Measurements from ENCODE around the gene HOXC10.
A peak's percentile ranks its signal among the peaks of the same experiment; 100 is the strongest.

The HOXC10 gene

DNA sequence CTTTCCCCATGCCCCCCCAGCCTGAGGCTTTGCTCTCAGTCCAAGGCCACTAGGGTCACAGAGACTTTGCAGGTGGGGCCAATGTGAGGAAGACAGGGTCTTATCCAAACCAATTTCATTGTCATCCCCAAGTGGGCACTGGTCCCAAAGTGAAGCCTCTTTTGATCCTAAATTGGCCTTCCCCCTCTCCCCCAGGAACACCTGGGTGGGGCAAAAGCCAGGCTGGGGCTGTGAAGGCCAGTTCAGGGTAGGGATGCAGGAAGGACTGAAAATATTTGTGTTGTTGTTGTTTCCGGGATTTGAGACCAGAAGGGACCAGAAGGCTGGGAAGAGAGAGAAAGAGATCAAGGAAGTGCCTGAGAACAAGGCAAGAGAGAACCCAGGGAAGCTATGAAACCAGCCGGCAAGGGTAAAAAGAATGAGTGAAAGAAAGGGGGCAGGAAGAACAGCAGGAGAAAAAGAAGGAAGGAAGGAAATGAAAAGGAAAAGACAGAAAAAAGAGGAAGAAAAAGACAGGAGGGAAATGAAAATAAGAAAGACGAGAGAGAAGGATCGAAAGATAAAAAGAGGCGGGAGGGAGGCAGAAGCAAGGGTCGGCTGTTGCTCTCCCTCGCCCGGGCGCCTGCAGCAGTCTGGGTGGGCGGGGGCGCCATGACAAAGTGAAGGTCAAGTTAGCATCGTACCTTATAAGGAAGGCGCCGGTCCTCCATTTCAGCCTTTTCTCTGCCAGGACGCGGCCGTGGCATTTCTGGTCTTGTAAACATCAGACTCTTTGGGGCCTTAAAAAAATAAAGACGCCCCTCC lies 19.5 kb upstream of the HOXC10 start:
- no peak for DNase-seq (ENCODE audit: low spot score)

DNA sequence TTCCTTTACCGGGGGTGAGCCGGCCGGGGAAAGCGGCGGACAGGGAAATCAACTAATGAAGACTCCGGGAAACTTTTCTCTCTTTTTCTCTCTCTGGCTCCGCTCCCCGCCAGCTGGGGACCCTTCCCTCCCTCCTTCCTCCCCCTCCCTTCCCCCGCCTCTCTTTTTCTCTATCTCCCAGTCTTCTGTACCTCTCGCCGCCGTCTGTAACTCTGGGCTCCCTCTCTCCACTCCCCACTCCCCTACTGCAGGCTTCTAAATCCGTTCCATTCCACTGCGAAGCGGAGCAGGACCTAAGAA lies 18.9 kb upstream of the HOXC10 start:
- DNase-seq (ENCODE audit: low spot score): no peak

- DNase-seq (ENCODE audit: low spot score): no peak
Observed at GRCh38 chr12:53966385-53967133, 18.4 kb upstream of the HOXC10 start.

- no peak for DNase-seq (ENCODE audit: low spot score)
Observed at GRCh38 chr12:53967421-53967925, 17.5 kb upstream of the HOXC10 start.

GRCh38 chr12:53968214-53969127 lies 16.5 kb upstream of the HOXC10 start:
- DNase-seq (ENCODE audit: low spot score): no peak

- no peak for DNase-seq (ENCODE audit: low spot score)
Observed at GRCh38 chr12:53969588-53970259, 15.2 kb upstream of the HOXC10 start.

- no peak for DNase-seq (ENCODE audit: low spot score)
Observed at GRCh38 chr12:53970451-53970850, 14.5 kb upstream of the HOXC10 start.

- no peak for DNase-seq (ENCODE audit: low spot score)
Observed at GRCh38 chr12:53971129-53971528, 13.8 kb upstream of the HOXC10 start.

GRCh38 chr12:53971686-53972085 lies 13.3 kb upstream of the HOXC10 start:
- DNase-seq (ENCODE audit: low spot score): no peak

GRCh38 chr12:53972152-53972702 lies 12.7 kb upstream of the HOXC10 start:
- DNase-seq (ENCODE audit: low spot score): no peak

DNA sequence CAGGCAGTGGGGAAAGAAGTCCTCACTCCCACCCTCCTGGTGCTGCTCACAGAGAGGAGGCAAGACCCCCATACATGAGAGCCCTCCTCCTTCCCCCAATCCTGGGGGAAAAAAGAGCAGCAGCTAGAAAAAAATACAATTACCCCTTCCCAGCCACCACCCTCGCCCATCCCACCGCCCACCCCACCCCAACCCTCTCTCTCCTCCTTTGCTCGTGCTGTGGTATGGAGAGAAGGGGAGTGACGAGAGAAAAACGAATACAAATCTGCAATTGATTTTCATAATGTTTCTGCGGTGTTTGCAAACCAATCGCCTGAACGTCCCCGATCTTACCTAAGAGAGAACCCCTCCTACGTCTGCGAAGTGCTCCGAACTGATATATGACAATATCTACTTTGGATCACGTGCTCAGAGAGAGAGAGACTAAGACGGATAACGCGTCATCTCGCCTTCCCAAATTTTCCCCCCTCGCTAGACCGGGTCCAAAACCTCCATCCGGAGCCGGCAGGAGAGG lies 12.2 kb upstream of the HOXC10 start, which contains the start of gene HOXC11:
HOXC11 (plus strand) TSS at position 405 of the 514 bp plus-strand sequence. CDS start 116 bp downstream, outside the sequence.
- DNase-seq (ENCODE audit: low spot score): no peak

GRCh38 chr12:53973236-53974042 lies 11.5 kb upstream of the HOXC10 start:
- peak; percentile 89 for DNase-seq (ENCODE audit: low spot score)

GRCh38 chr12:53974084-53975063 lies 10.6 kb upstream of the HOXC10 start, which contains the start of gene HOTAIR:
Gene HOTAIR (minus strand): TSS chr12:53974954.
- peak; percentile 88 for DNase-seq (ENCODE audit: low spot score)

DNA sequence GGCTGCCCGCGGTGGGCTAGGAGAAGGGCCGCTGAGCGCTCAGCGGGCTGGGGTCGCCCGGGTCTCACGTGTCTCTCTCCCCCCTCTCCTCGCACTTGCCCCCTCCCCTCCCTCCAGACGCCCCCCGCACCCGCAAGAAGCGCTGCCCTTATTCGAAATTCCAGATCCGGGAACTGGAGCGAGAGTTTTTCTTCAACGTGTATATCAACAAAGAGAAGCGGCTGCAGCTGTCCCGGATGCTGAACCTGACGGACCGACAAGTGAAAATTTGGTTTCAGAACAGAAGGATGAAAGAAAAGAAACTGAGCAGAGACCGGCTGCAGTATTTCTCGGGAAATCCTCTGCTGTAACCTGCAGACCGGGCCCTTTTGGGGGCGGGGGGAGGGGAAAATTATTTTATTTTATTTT lies 9.9 kb upstream of the HOXC10 start:
- DNase-seq (ENCODE audit: low spot score): no peak

GRCh38 chr12:53975479-53976152 lies 9.3 kb upstream of the HOXC10 start:
- no peak for DNase-seq (ENCODE audit: low spot score)

DNA sequence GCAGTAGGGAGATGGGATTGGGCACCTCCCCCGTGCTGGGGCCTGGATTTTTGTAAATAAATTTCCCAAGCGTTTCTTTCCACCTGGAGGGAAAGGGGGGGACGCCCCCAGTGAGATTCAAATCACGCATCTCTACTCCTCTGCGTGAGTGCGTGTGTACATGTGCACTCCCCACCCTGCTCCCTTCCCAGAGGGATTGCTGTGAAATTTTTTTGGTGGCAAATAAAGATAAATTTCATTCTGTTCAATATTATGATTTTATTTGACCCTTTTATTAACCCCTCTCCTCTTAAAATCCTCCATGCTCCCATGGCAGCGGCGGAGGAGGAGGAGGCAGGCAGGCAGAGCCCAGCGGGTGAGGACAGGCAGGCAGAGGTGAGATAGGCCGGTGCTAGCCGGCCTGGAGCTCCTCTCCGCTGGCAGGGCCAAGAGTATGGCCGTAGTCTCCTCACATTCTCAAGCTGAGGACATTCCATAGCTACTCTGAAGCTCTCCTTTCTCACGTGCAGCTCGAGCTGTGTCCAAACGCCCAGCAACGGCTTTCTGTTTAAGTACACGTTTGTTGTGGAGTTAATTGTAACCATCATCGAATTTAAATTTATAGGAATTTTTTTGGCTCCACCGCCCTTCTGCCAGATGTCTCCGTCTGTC lies 8.6 kb upstream of the HOXC10 start:
- no peak for DNase-seq (ENCODE audit: low spot score)

DNA sequence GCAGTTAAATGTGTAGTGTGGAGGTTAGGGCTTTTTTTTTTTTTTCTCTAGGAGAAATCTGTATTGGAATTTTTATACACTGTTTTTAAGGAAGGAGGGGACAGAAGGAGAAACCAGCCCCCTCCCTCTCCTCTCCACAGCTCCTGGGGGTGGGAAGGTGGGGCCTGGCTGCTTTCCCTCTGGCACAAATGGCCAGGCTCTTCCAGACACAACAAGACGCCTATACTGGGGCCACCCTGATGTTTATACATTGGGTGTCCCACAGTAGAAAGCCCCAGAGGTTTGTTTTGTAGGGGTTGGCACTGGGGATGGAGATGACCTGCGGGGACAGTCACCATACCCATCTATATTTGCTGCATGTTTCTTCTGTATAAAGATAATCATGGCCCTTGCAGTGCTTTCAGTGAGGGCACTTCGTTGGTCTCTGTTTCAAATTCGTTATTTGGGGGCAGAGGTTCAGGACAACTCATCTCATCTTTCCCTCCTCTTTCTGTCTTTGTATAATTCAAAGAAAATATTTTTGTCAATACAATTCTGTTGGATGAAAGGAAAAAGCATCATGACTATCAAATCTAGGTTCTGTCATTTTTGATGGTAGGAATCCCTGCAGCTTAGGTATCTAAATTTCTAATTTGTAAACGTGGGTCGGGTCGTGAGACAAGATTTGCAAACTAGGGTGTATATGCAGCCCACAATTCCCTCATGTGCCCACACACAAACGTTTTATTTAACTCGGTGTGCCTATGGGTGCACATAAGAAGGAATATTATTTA lies 7.9 kb upstream of the HOXC10 start:
- DNase-seq (ENCODE audit: low spot score): no peak
